Heart left ventricle (tissue), 13 donors: ENCODE results near the gene GLRA2.

Experiments
- CTCF ChIP-seq, 12 donors: fragments of 200-600 bp; sonication (generic) in 4 of 12; IDR thresholded peaks; one replicate each; pipeline versions ENCODE4 v1.5.0 to v1.8.0; 2018 to 2022; ENCODE audit warnings: antibody characterized with exemption in 12 of 12, mild to moderate bottlenecking in 5 of 12
- POLR2A ChIP-seq, 2 donors: fragments of 450-650 bp; IDR thresholded peaks; one replicate each; pipeline ENCODE4 v1.6.1; 2017; ENCODE audit warnings: antibody characterized with exemption in 2 of 2, mild to moderate bottlenecking in 2 of 2, moderate library complexity in 2 of 2
- donor health status: ischemic (EF 13 %, LVEDD 7.1; RV severe dilation, severe dysfunction).
- donor health status: DM: no; HTN: yes; CAD: no.
- donor health status: DM: no; HTN: no; CAD: no.
- donor health status: ischemic (EF 25% LVEDD 6.9; RV normal size, moderate dysfunction).
- donor health status: ischemic (EF 25% LVEDD 5.7; RV mildly dilated, moderate dysfunction).
- donor health status: ischemic (EF 35%, LVEDD 5.7; RV mildly dilated, moderate dysfunction).
- donor health status: nonischemic (EF 11% LVEDD 7.7; RV severe dilation, severe dysfunction).
- donor health status: DM: yes; HTN: yes; CAD: no.
- donor health status: PGD.
- donor health status: ischemic (EF 29% LVEDD 5.4; RV normal size, mild dysfunction).
- donor health status: nonischemic (EF 23%, LVEDD 6.1; RV moderate dilation, normal function).

DNA sequence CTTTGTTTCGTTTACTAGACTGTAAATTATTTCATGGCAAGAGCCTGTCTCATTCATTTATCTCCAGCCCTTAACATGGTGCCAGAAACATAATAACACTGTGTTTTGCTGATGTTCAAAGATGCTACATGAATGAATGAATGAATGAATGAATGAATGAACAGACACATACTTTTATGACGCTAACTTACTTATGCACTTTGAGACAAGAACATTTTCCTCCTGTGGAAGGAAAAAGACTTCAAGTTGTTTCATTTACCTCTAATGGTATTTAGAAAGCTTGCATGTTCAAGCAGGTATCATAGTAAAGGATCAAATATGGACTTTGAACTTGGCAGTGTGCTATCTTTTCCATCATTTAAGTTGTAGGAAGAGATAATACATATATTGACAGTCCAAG, 131.6 kb downstream of the GLRA2 start:
- no peak for TF ChIP-seq CTCF (IDR thresholded peaks at IDR 0.05)
- no peak for TF ChIP-seq POLR2A (IDR thresholded peaks at IDR 0.05)
